ENCODE data around the gene NOX5. TPM values are rescaled to one million over a fixed set of nuclear protein-coding genes. Genes with fewer than 3 reads are reported as not detected.

NOX5 gene
- total RNA-seq, 1 experiment from 2014 or later, result 0.91 TPM

DNA sequence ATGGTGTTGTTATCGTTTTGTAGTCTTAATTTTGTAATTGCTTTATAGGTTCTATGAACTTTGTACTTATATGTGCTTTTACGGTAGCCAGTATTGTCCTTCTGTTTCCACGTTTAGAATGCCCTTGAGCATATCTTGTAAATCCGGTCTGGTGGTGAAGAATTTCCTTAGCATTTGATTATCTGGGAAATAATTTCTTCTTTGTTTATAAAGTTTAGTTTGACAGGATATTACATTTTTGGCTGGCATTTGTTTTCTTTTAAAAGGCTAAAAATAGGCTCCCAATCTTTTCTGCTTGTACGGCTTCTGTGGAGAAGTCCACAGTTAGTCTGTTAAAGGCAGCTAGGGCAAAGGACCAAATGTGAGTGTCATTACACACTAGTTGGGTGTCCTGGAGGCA, 47.5 kb upstream of the NOX5 start:
- RAD21 ChIA-PET (ENCODE audit: low non-redundant PET in 1 of 2, low total read pairs in 2 of 2, uncharacterized antibody in 2 of 2, unreplicated experiment in 2 of 2), result no interaction called here
- DNase-seq (ENCODE audit: low read depth, low spot score), result no peak
- Histone ChIP-seq H3K9me3 (ENCODE audit: control insufficient read depth in 1 of 2, insufficient read depth in 1 of 2, low read depth in 1 of 2, low read length in 2 of 2) (peaks cover 8 to 11% of the 10 kb centered on the region in 2 experiments; a peak in 2 of 4 replicates), H3K27ac (ENCODE audit: low read depth, low read length) (no peak overlapping the region), H3K9me2 (ENCODE audit: insufficient read depth) (no peaks in the 10 kb centered on the region), H2AFZ (ENCODE audit: low read depth, low read length, poor library complexity, severe bottlenecking) (no peak overlapping the region), H3K4me3 (replicated peaks in 1 of 2; ENCODE audit: low read depth in 1 of 2, low read length in 2 of 2) (no peak overlapping the region), H4K20me1 (ENCODE audit: insufficient read depth) (no peaks in the 10 kb centered on the region), H3K27me3 (ENCODE audit: insufficient read depth, low read length) (no peaks in the 10 kb centered on the region), H3K4me1 (ENCODE audit: control insufficient read depth in 1 of 2, insufficient read depth in 2 of 2, low read length in 2 of 2) (no peaks in the 10 kb centered on the region), H3K36me3 (ENCODE audit: control insufficient read depth in 1 of 2, insufficient read depth in 2 of 2, low read length in 2 of 2) (no peaks in the 10 kb centered on the region), H3K79me2 (ENCODE audit: insufficient read depth, low read length) (no peaks in the 10 kb centered on the region), H3K9ac (ENCODE audit: low read length) (no peak overlapping the region), H3K4me2 (ENCODE audit: low read length) (no peak overlapping the region)
- no TSS peak for BruUV-seq (replicated peaks)
- POLR2A ChIA-PET, result no interaction called here
- CTCF ChIA-PET, result no interaction called here
- no peak for ATAC-seq
- no peak for TF ChIP-seq YY1 (IDR thresholded peaks at IDR 0.05; ENCODE audit: extremely low read depth, insufficient replicate concordance, low read depth, low read length)
- intact Hi-C loops (cut with micrococcal nuclease), result no loop called here

DNA sequence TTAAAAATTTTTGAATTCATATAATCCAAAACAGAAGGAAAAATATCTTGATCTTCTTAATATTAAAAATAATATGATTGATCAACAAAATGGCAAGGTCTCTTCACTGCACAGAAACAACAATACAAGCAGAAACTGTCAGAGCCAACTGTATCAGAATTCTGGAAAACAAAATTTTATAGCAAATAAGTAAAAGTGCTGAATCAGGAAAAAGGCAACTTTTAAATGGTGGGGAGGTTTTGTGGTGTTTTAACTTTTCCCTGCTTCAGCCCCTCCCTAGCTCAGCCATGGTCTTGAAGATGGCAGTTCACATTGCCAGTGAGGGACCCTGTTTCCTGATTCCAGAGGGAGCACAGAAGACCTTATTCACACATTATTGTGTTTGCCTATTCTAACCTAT, 46.5 kb upstream of the NOX5 start:
- no peaks in the 10 kb centered on the region for H3K27me3 ChIP-seq (ENCODE audit: insufficient read depth, low read length)
- H3K4me1 ChIP-seq (ENCODE audit: control insufficient read depth in 1 of 2, insufficient read depth in 2 of 2, low read length in 2 of 2), result no peaks in the 10 kb centered on the region
- ChIA-PET POLR2A (no interaction called here), CTCF (no interaction called here), RAD21 (ENCODE audit: low non-redundant PET in 1 of 2, low total read pairs in 2 of 2, uncharacterized antibody in 2 of 2, unreplicated experiment in 2 of 2) (no interaction called here)
- no peaks in the 10 kb centered on the region for H3K36me3 ChIP-seq (ENCODE audit: control insufficient read depth in 1 of 2, insufficient read depth in 2 of 2, low read length in 2 of 2)
- no peaks in the 10 kb centered on the region for H3K79me2 ChIP-seq (ENCODE audit: insufficient read depth, low read length)
- H3K9me3 ChIP-seq (ENCODE audit: control insufficient read depth in 1 of 2, insufficient read depth in 1 of 2, low read depth in 1 of 2, low read length in 2 of 2), result peaks cover 8 to 11% of the 10 kb centered on the region in 2 experiments; a peak in 2 of 4 replicates
- no peak overlapping the region for H3K4me3 ChIP-seq (replicated peaks in 1 of 2; ENCODE audit: low read depth in 1 of 2, low read length in 2 of 2)
- H3K27ac ChIP-seq (ENCODE audit: low read depth, low read length), result no peak overlapping the region
- no TSS peak for BruUV-seq (replicated peaks)
- DNase-seq (ENCODE audit: low read depth, low spot score), result no peak
- TF ChIP-seq, protein P1, sequence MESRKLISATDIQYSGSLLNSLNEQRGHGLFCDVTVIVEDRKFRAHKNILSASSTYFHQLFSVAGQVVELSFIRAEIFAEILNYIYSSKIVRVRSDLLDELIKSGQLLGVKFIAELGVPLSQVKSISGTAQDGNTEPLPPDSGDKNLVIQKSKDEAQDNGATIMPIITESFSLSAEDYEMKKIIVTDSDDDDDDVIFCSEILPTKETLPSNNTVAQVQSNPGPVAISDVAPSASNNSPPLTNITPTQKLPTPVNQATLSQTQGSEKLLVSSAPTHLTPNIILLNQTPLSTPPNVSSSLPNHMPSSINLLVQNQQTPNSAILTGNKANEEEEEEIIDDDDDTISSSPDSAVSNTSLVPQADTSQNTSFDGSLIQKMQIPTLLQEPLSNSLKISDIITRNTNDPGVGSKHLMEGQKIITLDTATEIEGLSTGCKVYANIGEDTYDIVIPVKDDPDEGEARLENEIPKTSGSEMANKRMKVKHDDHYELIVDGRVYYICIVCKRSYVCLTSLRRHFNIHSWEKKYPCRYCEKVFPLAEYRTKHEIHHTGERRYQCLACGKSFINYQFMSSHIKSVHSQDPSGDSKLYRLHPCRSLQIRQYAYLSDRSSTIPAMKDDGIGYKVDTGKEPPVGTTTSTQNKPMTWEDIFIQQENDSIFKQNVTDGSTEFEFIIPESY (IDR thresholded peaks at IDR 0.05; ENCODE audit: extremely low read depth, insufficient replicate concordance, low read length), result no peak
- TF ChIP-seq SP1 (IDR thresholded peaks at IDR 0.05; ENCODE audit: low read depth), result no peak
- no peak for TF ChIP-seq FOSL1 (IDR thresholded peaks at IDR 0.05; ENCODE audit: low read depth)
- no peak for TF ChIP-seq JUND (IDR thresholded peaks at IDR 0.05)
- TF ChIP-seq, protein P2, sequence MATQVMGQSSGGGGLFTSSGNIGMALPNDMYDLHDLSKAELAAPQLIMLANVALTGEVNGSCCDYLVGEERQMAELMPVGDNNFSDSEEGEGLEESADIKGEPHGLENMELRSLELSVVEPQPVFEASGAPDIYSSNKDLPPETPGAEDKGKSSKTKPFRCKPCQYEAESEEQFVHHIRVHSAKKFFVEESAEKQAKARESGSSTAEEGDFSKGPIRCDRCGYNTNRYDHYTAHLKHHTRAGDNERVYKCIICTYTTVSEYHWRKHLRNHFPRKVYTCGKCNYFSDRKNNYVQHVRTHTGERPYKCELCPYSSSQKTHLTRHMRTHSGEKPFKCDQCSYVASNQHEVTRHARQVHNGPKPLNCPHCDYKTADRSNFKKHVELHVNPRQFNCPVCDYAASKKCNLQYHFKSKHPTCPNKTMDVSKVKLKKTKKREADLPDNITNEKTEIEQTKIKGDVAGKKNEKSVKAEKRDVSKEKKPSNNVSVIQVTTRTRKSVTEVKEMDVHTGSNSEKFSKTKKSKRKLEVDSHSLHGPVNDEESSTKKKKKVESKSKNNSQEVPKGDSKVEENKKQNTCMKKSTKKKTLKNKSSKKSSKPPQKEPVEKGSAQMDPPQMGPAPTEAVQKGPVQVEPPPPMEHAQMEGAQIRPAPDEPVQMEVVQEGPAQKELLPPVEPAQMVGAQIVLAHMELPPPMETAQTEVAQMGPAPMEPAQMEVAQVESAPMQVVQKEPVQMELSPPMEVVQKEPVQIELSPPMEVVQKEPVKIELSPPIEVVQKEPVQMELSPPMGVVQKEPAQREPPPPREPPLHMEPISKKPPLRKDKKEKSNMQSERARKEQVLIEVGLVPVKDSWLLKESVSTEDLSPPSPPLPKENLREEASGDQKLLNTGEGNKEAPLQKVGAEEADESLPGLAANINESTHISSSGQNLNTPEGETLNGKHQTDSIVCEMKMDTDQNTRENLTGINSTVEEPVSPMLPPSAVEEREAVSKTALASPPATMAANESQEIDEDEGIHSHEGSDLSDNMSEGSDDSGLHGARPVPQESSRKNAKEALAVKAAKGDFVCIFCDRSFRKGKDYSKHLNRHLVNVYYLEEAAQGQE (IDR thresholded peaks at IDR 0.05; ENCODE audit: low read depth), result no peak
- TF ChIP-seq CBX3 (IDR thresholded peaks at IDR 0.05; ENCODE audit: low read depth), result no peak
- TF ChIP-seq, protein P3, sequence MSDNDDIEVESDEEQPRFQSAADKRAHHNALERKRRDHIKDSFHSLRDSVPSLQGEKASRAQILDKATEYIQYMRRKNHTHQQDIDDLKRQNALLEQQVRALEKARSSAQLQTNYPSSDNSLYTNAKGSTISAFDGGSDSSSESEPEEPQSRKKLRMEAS (IDR thresholded peaks at IDR 0.05), result no peak
- no peaks in the 10 kb centered on the region for H4K20me1 ChIP-seq (ENCODE audit: insufficient read depth)
- ATAC-seq, result no peak
- H3K9ac ChIP-seq (ENCODE audit: low read length), result no peak overlapping the region
- H3K4me2 ChIP-seq (ENCODE audit: low read length), result no peak overlapping the region
- intact Hi-C loops (cut with micrococcal nuclease), result no loop called here
- H3K9me2 ChIP-seq (ENCODE audit: insufficient read depth), result no peaks in the 10 kb centered on the region
- no peak overlapping the region for H2AFZ ChIP-seq (ENCODE audit: low read depth, low read length, poor library complexity, severe bottlenecking)
